Stimulated activated naive B cell treated with anti-CD40 and anti-IgM and Interleukin-4, amounts not matched to agents 10 μg/mL and 1 μg/mL and 100 μg/mL, for 72 hours (primary cell): Measurements from ENCODE around the gene SPECC1L.
A peak's percentile ranks its signal among the peaks of the same experiment; 100 is the strongest.

Experiments used
- ATAC-seq, 2 donors: fragments of 150-1000 bp; cut with Tn5 transposase; replicated peaks; 2 replicates each; pipeline ENCODE4 v1.10.0; 2021; ENCODE audit warnings: moderate library complexity in 1 of 2
- DNase-seq: peaks from one replicate; pipeline ENCODE4 v3.0.0; 2021
- H3K27ac Mint-ChIP-seq: one replicate; pipeline ENCODE4 v1.8.0; 2022; ENCODE audit warnings: mild to moderate bottlenecking, mixed read lengths
- H3K27me3 Mint-ChIP-seq, 2 donors: one replicate each; pipeline ENCODE4 v1.8.0; 2022; ENCODE audit warnings: mixed read lengths in 2 of 2
- H3K36me3 Mint-ChIP-seq, 2 donors: one replicate each; pipeline ENCODE4 v1.8.0; 2022; ENCODE audit warnings: mixed read lengths in 2 of 2, mild to moderate bottlenecking in 1 of 2
- H3K4me1 Mint-ChIP-seq, 2 donors: one replicate each; pipeline ENCODE4 v1.8.0; 2022; ENCODE audit warnings: mixed read lengths in 2 of 2, mild to moderate bottlenecking in 1 of 2
- H3K4me3 Mint-ChIP-seq, 2 donors: one replicate each; pipeline ENCODE4 v1.8.0; 2022; ENCODE audit warnings: mild to moderate bottlenecking in 2 of 2, mixed read lengths in 2 of 2, moderate library complexity in 1 of 2
- H3K9me3 Mint-ChIP-seq, 2 donors: one replicate each; pipeline ENCODE4 v1.8.0; 2022; ENCODE audit warnings: mixed read lengths in 2 of 2, mild to moderate bottlenecking in 1 of 2

SPECC1L gene

GRCh38 chr22:24414984-24415945, 144.6 kb downstream of the SPECC1L start:
- no peaks in the 10 kb centered on the region for H3K9me3 Mint-ChIP-seq
- peaks cover 22 to 42% of the 10 kb centered on the region in 2 donors for H3K36me3 Mint-ChIP-seq
- no peak overlapping the region for H3K4me3 Mint-ChIP-seq
- DNase-seq (no peak), ATAC-seq (no peak)
- H3K4me1 Mint-ChIP-seq = peaks cover 8 to 22% of the 10 kb centered on the region in 2 donors
- H3K27me3 Mint-ChIP-seq = no peaks in the 10 kb centered on the region
- no peak overlapping the region for H3K27ac Mint-ChIP-seq

- ATAC-seq (no peak), DNase-seq (no peak)
- Mint-ChIP-seq H3K36me3 (peaks cover 18 to 38% of the 10 kb centered on the region in 2 donors), H3K4me1 (peaks cover 9 to 20% of the 10 kb centered on the region in 2 donors), H3K9me3 (no peaks in the 10 kb centered on the region), H3K4me3 (no peak overlapping the region), H3K27me3 (no peaks in the 10 kb centered on the region), H3K27ac (no peak overlapping the region)
Observed at GRCh38 chr22:24416095-24416494, 145.5 kb downstream of the SPECC1L start.

DNA sequence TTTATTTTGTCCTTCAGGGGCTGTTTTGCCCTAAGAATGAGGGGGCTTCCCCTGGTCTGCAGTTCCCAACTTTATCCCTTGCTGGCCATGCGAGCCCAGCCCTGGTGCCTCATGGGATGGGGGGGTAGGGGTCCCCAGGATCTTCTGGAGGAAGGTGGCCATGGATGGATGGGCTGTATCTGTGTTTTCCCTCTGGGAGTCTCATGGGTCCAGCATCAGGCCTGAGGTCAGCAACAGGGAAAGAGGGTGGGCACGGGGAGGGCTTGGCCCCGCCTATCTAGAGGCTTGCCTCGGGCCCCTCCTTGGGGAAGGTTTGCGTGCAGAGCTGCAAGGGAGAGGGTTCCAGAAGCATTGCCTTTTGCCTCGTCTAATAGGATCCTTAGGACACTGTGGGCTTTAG, 146.0 kb downstream of the SPECC1L start:
- Mint-ChIP-seq H3K4me3 (no peak overlapping the region), H3K27ac (peak overlapping the region; percentile 14)

DNA sequence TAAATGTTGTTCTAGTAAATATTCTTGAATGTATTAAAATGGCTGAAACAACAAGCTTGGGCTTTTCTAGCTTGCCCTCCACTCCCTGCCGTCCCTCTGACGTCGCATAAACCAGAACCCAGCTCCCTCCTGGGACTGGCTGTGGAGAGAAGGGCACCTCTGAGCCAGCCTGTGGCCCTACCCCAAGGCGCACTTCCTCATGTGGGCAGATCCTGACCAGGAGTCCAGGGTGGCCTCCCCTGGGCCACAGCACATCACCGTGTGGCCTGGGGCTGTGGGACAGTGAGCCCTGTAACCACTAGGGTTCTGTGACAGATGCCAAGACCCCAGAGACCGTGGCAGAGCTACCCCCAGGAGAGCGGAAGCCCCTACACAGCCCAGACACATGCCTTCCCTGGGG, 146.6 kb downstream of the SPECC1L start:
- Mint-ChIP-seq H3K9me3 (no peaks in the 10 kb centered on the region), H3K27me3 (no peaks in the 10 kb centered on the region), H3K36me3 (peaks cover 18 to 30% of the 10 kb centered on the region in 2 donors), H3K4me1 (peaks cover 15 to 28% of the 10 kb centered on the region in 2 donors), H3K27ac (peak overlapping the region; percentile 38), H3K4me3 (no peak overlapping the region)
- ATAC-seq (peak; percentile 69 to 74), DNase-seq (no peak)

More for the DNA sequence above, 146.0 kb downstream of the SPECC1L start:
- Mint-ChIP-seq H3K36me3 (peaks cover 18 to 35% of the 10 kb centered on the region in 2 donors), H3K4me1 (peaks cover 13 to 25% of the 10 kb centered on the region in 2 donors), H3K27me3 (no peaks in the 10 kb centered on the region), H3K9me3 (no peaks in the 10 kb centered on the region)
- no peak for ATAC-seq
- DNase-seq = no peak

DNA sequence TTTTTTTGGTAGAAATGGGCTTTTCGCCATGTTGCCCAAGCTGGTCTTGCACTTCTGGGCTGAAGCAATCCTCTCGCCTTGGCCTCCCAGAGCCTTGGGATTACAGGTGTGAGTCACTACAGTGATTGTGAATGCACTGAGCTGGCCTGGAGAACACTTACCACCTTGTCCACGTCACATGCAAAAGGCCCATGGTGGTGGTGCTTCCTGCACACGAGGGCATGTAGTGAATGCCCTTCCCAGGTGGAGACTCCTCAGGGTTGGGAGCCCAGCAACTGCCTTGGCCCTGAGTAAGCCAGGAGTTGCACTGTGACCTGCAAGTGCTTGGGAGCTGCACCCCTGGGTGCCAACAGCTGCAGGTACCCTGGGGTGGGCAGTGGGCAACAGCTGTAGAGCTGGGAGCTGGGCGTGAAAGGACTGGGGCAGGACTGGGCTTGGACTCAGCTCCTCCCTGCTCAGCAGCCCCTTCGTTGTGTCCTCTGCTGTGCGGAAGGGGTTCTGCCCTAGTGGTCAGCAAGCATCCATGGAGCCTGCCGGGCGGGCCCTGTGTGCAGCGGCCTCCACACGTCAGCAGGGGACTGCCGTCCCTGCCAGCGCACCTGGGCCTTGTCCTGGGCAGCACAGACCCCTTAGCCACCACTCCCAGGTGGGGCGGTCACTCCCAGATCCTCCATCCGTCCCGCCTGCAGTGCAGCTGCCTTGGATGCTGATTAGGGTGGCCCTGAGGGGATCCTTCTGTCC, 147.4 kb downstream of the SPECC1L start:
- no peaks in the 10 kb centered on the region for H3K9me3 Mint-ChIP-seq
- DNase-seq (no peak), ATAC-seq (no peak)
- peak overlapping the region in 1 of 2 donors; percentile 57 for H3K4me3 Mint-ChIP-seq
- peaks cover 18 to 21% of the 10 kb centered on the region in 2 donors for H3K36me3 Mint-ChIP-seq
- no peak overlapping the region for H3K27ac Mint-ChIP-seq
- peaks cover 0 to 5% of the 10 kb centered on the region in 2 donors for H3K27me3 Mint-ChIP-seq
- peaks cover 19 to 34% of the 10 kb centered on the region in 2 donors for H3K4me1 Mint-ChIP-seq

DNA sequence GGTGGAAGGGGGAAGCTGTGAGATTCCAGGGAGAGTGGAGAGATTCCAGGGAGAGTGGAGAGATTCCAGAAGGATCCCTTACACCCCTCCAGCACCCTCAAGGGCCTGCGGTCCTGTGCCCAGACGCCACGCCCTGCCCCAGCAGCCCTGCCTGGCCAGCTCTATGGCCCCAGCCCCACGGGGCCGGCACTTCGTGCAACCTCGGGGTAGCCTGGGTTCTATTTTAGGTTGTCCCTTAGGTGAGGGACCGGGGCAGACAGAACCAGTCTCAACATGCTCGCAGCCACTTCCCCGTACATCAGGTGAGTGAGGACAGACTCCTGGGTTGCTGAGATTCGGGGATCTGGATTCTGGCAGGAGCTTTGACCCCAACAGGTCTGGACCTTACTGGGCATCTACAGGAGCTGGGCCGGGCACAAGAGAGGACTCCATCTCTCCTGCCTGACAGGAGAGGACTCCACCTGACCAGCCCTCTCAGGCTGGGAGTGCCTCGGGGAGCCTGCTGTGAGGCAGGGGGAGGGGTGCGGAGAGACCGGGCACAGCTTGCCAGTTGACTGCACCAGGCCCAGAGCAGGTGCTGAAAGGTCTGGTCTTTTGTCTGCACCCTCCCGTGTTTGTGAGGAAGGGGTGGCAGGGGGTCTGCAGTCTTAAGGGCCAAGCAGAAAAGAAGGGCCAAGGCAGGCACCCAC, 148.3 kb downstream of the SPECC1L start:
- Mint-ChIP-seq H3K4me3 (no peak overlapping the region), H3K27ac (no peak overlapping the region), H3K36me3 (peaks cover 12 to 16% of the 10 kb centered on the region in 2 donors), H3K9me3 (no peaks in the 10 kb centered on the region), H3K4me1 (peaks cover 19 to 34% of the 10 kb centered on the region in 2 donors), H3K27me3 (peaks cover 0 to 5% of the 10 kb centered on the region in 2 donors)
- DNase-seq (no peak), ATAC-seq (no peak)

GRCh38 chr22:24419475-24419850, 148.8 kb downstream of the SPECC1L start:
- DNase-seq = no peak
- no peaks in the 10 kb centered on the region for H3K9me3 Mint-ChIP-seq
- H3K27ac Mint-ChIP-seq = peak overlapping the region; percentile 84
- H3K36me3 Mint-ChIP-seq = peaks cover 8 to 15% of the 10 kb centered on the region in 2 donors
- H3K4me1 Mint-ChIP-seq = peaks cover 19 to 34% of the 10 kb centered on the region in 2 donors
- H3K4me3 Mint-ChIP-seq = no peak overlapping the region
- ATAC-seq = no peak
- H3K27me3 Mint-ChIP-seq = peaks cover 0 to 5% of the 10 kb centered on the region in 2 donors

DNA sequence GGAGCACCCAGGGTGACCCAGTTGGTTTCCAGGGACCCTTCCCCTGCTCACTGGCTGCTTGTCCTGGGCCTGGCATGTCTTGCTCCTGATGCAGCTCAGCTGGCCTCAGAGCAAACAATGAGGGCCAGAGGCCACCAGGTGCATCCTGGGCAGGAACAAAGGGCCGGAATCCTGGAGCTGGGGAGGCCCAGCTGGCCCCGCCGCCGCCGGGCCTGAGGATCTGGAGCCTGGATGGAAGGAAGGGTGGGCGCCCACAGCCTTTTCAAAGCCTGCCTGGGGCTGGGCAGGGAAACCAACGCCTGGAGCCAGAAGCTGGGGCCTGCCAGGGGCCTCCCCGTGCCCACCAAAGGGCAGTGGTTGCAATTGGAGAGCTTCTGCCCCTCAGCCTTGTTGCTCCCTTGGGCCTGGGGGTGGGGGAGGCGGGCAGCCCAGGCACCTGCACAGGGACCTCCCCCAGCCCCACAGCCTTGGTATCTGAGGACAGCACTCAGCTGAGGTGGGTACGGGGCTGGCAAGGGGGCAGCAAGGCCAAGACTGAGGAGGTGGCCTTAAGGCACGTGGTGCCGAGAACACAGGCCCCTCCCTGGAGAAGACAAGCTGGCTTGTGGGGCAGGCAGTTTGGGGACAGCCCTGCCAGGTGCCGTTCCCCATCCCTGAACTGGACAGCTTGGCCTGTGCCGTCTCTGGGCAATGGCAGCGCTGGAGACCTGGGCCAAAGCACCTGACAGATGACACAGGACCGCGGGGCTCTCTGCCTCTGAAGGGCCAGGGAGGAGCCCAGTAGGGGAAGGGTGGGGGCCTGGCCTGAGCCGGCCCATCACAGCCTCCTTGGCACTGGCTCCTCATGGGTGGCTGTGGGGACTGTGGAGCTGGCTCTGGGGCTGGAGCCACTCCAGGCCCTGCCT, 149.7 kb downstream of the SPECC1L start:
- Mint-ChIP-seq H3K4me3 (no peak overlapping the region), H3K4me1 (peaks cover 20 to 36% of the 10 kb centered on the region in 2 donors), H3K9me3 (no peaks in the 10 kb centered on the region), H3K27ac (peak overlapping the region; percentile 84), H3K27me3 (peaks cover 0 to 5% of the 10 kb centered on the region in 2 donors), H3K36me3 (peaks cover 3 to 9% of the 10 kb centered on the region in 2 donors)
- ATAC-seq (no peak), DNase-seq (no peak)

GRCh38 chr22:24420977-24421343, 150.3 kb downstream of the SPECC1L start:
- DNase-seq (no peak), ATAC-seq (no peak)
- peaks cover 0 to 5% of the 10 kb centered on the region in 2 donors for H3K27me3 Mint-ChIP-seq
- H3K4me1 Mint-ChIP-seq = peaks cover 27 to 43% of the 10 kb centered on the region in 2 donors
- no peak overlapping the region for H3K4me3 Mint-ChIP-seq
- no peak overlapping the region for H3K27ac Mint-ChIP-seq
- peaks cover 3 to 9% of the 10 kb centered on the region in 2 donors for H3K36me3 Mint-ChIP-seq
- H3K9me3 Mint-ChIP-seq = no peaks in the 10 kb centered on the region

DNA sequence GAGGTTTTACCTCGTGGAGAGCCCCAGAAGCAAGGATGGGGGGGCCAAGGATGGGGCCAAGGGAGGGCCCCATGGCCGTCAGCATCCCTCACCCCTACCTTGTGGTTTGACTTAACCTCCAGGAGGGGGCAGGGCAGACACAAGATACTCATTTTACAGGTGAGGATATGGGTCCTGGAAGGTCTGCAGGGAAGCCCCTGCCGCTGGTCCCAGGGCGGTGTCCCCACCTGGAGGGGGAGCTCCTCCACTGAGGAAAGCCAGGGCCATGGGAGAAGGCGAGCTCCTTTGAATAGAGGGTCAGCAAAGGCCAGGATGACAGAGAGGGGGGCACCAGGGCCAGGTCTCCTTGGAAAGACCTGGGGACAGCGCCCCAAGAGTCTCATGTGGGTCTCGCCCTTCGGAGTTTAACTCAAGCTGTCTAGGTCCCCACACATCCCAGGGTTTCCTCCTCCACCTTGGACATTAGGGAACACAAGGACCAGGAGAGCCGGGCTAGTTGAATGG, 150.8 kb downstream of the SPECC1L start:
- H3K4me3 Mint-ChIP-seq = no peak overlapping the region
- peak; percentile 34 to 42 for ATAC-seq
- no peak for DNase-seq
- H3K27me3 Mint-ChIP-seq = peaks cover 0 to 5% of the 10 kb centered on the region in 2 donors
- H3K27ac Mint-ChIP-seq = no peak overlapping the region
- H3K36me3 Mint-ChIP-seq = peaks cover 3 to 5% of the 10 kb centered on the region in 2 donors
- peaks cover 32 to 45% of the 10 kb centered on the region in 2 donors for H3K4me1 Mint-ChIP-seq
- H3K9me3 Mint-ChIP-seq = no peaks in the 10 kb centered on the region

DNA sequence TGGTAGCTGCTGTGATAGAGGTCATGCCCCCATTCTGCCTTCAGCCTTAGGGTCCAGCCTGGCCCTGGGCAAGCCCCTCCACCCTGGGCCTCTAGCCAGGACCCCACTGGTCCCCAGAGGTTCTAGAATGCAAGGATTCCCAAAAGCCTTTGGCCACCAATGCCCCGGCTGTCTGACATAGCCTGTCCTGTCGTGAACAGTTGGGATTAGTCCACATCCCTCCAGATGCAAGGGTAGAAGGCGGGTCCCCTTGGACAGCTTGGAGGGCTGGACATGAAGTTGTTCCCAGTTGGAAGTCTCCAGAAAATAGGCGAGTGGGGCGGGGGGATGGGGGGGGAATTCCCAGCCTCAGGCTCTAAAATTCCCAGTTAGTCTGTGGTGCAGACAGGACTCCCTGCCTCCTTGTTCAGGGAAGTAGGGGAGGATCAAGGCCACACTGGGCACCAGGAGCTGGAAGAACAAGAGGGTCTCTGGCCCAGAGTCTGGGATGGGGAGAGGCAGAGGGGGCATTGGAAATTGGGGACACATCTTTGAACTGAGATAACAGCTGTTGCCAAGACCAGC, 151.6 kb downstream of the SPECC1L start:
- Mint-ChIP-seq H3K4me1 (peaks cover 36 to 45% of the 10 kb centered on the region in 2 donors), H3K9me3 (no peaks in the 10 kb centered on the region), H3K4me3 (peak overlapping the region; percentile 71 to 75), H3K36me3 (peaks cover 3 to 4% of the 10 kb centered on the region in 2 donors), H3K27me3 (peaks cover 0 to 5% of the 10 kb centered on the region in 2 donors), H3K27ac (peak overlapping the region; percentile 65)
- ATAC-seq (no peak), DNase-seq (no peak)

GRCh38 chr22:24423519-24424000, 152.9 kb downstream of the SPECC1L start:
- DNase-seq (peak; percentile 59), ATAC-seq (peak; percentile 41 to 46)
- Mint-ChIP-seq H3K36me3 (peaks cover 3 to 5% of the 10 kb centered on the region in 2 donors), H3K9me3 (no peaks in the 10 kb centered on the region), H3K4me3 (peak overlapping the region; percentile 77 to 82), H3K4me1 (peaks cover 44 to 54% of the 10 kb centered on the region in 2 donors), H3K27ac (peak overlapping the region; percentile 65), H3K27me3 (peaks cover 0 to 5% of the 10 kb centered on the region in 2 donors)
